Measurements from ENCODE around the gene VWC2L.

DNA sequence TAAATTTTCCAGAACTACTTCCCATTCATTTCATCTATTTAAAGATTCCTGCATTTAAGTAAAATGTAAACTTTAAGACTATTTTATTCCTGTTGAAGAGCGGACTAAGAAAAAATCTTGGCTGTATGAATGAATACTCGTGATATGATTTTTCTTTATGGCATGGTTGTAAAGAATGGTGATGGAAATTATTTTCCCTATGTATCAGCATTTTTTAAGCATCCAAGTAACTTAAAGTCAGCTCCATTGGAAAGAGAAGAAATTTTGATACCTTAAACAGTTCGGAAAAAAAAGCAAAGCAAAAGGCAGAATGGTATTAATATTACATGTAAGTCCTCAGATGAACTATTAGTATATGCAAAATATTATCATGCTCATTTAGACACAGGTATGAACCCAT lies 58.9 kb downstream of the VWC2L start:
- TF ChIP-seq POLR2A (IDR thresholded peaks at IDR 0.05; ENCODE audit: low read depth, low read length) = no peak
- TF ChIP-seq, protein P1, sequence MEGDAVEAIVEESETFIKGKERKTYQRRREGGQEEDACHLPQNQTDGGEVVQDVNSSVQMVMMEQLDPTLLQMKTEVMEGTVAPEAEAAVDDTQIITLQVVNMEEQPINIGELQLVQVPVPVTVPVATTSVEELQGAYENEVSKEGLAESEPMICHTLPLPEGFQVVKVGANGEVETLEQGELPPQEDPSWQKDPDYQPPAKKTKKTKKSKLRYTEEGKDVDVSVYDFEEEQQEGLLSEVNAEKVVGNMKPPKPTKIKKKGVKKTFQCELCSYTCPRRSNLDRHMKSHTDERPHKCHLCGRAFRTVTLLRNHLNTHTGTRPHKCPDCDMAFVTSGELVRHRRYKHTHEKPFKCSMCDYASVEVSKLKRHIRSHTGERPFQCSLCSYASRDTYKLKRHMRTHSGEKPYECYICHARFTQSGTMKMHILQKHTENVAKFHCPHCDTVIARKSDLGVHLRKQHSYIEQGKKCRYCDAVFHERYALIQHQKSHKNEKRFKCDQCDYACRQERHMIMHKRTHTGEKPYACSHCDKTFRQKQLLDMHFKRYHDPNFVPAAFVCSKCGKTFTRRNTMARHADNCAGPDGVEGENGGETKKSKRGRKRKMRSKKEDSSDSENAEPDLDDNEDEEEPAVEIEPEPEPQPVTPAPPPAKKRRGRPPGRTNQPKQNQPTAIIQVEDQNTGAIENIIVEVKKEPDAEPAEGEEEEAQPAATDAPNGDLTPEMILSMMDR (IDR thresholded peaks at IDR 0.05; ENCODE audit: extremely low read depth in 1 of 2, insufficient read depth in 1 of 2, low read depth in 1 of 2, low read length in 2 of 2) = no peak
- no peak for TF ChIP-seq POLR2AphosphoS5 (IDR thresholded peaks at IDR 0.05; ENCODE audit: insufficient read depth, low read depth, low read length)
- TF ChIP-seq EZH2 (IDR thresholded peaks at IDR 0.05; ENCODE audit: borderline replicate concordance, low read depth, low read length, severe bottlenecking) = no peak
- TF ChIP-seq, protein P2, sequence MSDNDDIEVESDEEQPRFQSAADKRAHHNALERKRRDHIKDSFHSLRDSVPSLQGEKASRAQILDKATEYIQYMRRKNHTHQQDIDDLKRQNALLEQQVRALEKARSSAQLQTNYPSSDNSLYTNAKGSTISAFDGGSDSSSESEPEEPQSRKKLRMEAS (IDR thresholded peaks at IDR 0.05; ENCODE audit: insufficient read depth, insufficient read length) = no peak
- no peak for TF ChIP-seq MYC (IDR thresholded peaks at IDR 0.05; ENCODE audit: low read depth, low read length)
- no peak for TF ChIP-seq JUN (IDR thresholded peaks at IDR 0.05; ENCODE audit: borderline replicate concordance, insufficient read depth, insufficient read length, low read depth)
- TF ChIP-seq FOS (IDR thresholded peaks at IDR 0.05; ENCODE audit: borderline replicate concordance, insufficient read depth, low read length) = no peak
- TF ChIP-seq GATA2 (IDR thresholded peaks at IDR 0.05; ENCODE audit: insufficient read depth, insufficient read length, low read depth, low read length) = no peak
